GM13977 (cell line): ENCODE results near the gene TOMM20.
"Not testable (repeated sequence)": the region's sequence is repeated elsewhere in the genome, so short reads cannot be mapped to it uniquely, and the experiment has no call there.

ENCODE experiments used
- DNase-seq: peaks from one replicate; pipeline ENCODE4 v3.0.0; 2012; ENCODE audit warnings: low spot score
- CTCF ChIP-seq: IDR thresholded peaks from 2 replicates; pipeline ENCODE4 v1.5.1; 2012; ENCODE audit warnings: mild to moderate bottlenecking, control low read depth; ENCODE audit not compliant: insufficient read depth; ENCODE audit errors: extremely low read depth, missing control alignments
- in situ Hi-C: fragments of 300-500 bp; cut with MboI; formaldehyde crosslinking; loops from one replicate; pipeline ENCODE4 v1.12.0; 2022; ENCODE audit warnings: low sequenced_read_pairs, low pct_unique_long_range_greater_than_20kb, mixed read lengths, inconsistent platforms; ENCODE audit not compliant: unreplicated experiment

TOMM20 gene

GRCh38 chr1:235098991-235099390 is 29.6 kb downstream of the TOMM20 start:
- no peak for TF ChIP-seq CTCF
- DNase-seq = no peak
- in situ Hi-C loops = loop anchor here (25.0 kb wide), 1 partner anchor 362 kb away; no protein-coding TSS in a partner anchor

GRCh38 chr1:235098547-235098946 is 30.1 kb downstream of the TOMM20 start:
- in situ Hi-C loops = loop anchor here (25.0 kb wide), 1 partner anchor 361 kb away; no protein-coding TSS in a partner anchor

GRCh38 chr1:235097501-235097900 is 31.1 kb downstream of the TOMM20 start:
- in situ Hi-C loops = loop anchor here (25.0 kb wide), 1 partner anchor 360 kb away; no protein-coding TSS in a partner anchor

More at GRCh38 chr1:235098547-235098946, 30.1 kb downstream of the TOMM20 start:
- TF ChIP-seq CTCF = no peak
- DNase-seq = no peak

GRCh38 chr1:235095938-235096562 is 32.6 kb downstream of the TOMM20 start:
- no peak for TF ChIP-seq CTCF
- in situ Hi-C loops = loop anchor here (25.0 kb wide), 1 partner anchor 359 kb away; no protein-coding TSS in a partner anchor
- no peak for DNase-seq

More at GRCh38 chr1:235097501-235097900, 31.1 kb downstream of the TOMM20 start:
- not testable (repeated sequence) for DNase-seq

- DNase-seq = peak; percentile 83
- TF ChIP-seq CTCF = peak; percentile 87
- in situ Hi-C loops = loop anchor here (5.0 to 25.0 kb wide), 2 partner anchors 357 to 597 kb away; no protein-coding TSS in a partner anchor
Observed at GRCh38 chr1:235093696-235094592, 34.7 kb downstream of the TOMM20 start.

- no peak for DNase-seq
- in situ Hi-C loops = loop anchor here (5.0 to 25.0 kb wide), 2 partner anchors 356 to 596 kb away; no protein-coding TSS in a partner anchor
- TF ChIP-seq CTCF = peak; percentile 40
Observed at GRCh38 chr1:235093013-235093695, 35.5 kb downstream of the TOMM20 start.

- in situ Hi-C loops = loop anchor here (5.0 to 25.0 kb wide), 2 partner anchors 355 to 595 kb away; no protein-coding TSS in a partner anchor
Observed at GRCh38 chr1:235092415-235092814, 36.2 kb downstream of the TOMM20 start.

GRCh38 chr1:235092045-235092406 is 36.6 kb downstream of the TOMM20 start:
- not testable (repeated sequence) for DNase-seq
- in situ Hi-C loops = loop anchor here (5.0 to 25.0 kb wide), 2 partner anchors 355 to 595 kb away; no protein-coding TSS in a partner anchor

More at GRCh38 chr1:235092415-235092814, 36.2 kb downstream of the TOMM20 start:
- not testable (repeated sequence) for DNase-seq

- in situ Hi-C loops = loop anchor here (5.0 to 25.0 kb wide), 2 partner anchors 354 to 594 kb away; no protein-coding TSS in a partner anchor
Observed at GRCh38 chr1:235091319-235092044, 37.2 kb downstream of the TOMM20 start.

More at GRCh38 chr1:235091319-235092044, 37.2 kb downstream of the TOMM20 start:
- not testable (repeated sequence) for DNase-seq
